SK-N-SH treated with all-trans-retinoic acid at 6 μM for 48 hours (cell line): ENCODE data around the gene XPO5.

Experiments used
- RARB ChIP-seq: fragments of 250-450 bp; sonication (Bioruptor Pico); IDR thresholded peaks from 2 replicates; pipeline ENCODE4 v1.8.0; 2021; ENCODE audit warnings: mild to moderate bottlenecking, moderate library complexity
- ZNF565 ChIP-seq: fragments of 450-650 bp; formaldehyde crosslinking; conservative IDR thresholded peaks from 2 replicates; pipeline ENCODE4 v1.5.0; 2020; ENCODE audit warnings: low read depth, mild to moderate bottlenecking, moderate library complexity

GRCh38 chr6:43588194-43588593 lies 12.4 kb upstream of the XPO5 start:
- TF ChIP-seq ZNF565 (CRISPR knock-in tag): no peak
- no peak for TF ChIP-seq RARB (CRISPR knock-in tag)
